Liver (tissue), 9 donors: ENCODE data around the gene SATB1. TPM values are rescaled to one million over a fixed set of nuclear protein-coding genes. Genes with fewer than 3 reads are reported as not detected.

Source experiments
- DNase-seq: peaks from one replicate; pipeline ENCODE4 v3.0.0-alpha.2; 2017; ENCODE audit warnings: low spot score
- H3K27ac ChIP-seq, 2 donors: one replicate each; pipeline ENCODE4 v1.7.0; 2013; ENCODE audit warnings: inconsistent platforms in 2 of 2, low read length in 2 of 2, control low read depth in 1 of 2, low read depth in 1 of 2, mild to moderate bottlenecking in 1 of 2
- H3K27me3 ChIP-seq, 4 donors: one replicate each; pipeline versions ENCODE4 v1.6.1 to v1.7.0; 2013; ENCODE audit warnings: low read length in 3 of 4, inconsistent platforms in 1 of 4, mild to moderate bottlenecking in 1 of 4, moderate library complexity in 1 of 4; ENCODE audit not compliant: control insufficient read depth in 4 of 4, insufficient read depth in 4 of 4
- H3K36me3 ChIP-seq, 4 donors: one replicate each; pipeline versions ENCODE4 v1.6.1 to v1.7.0; 2013; ENCODE audit warnings: low read length in 3 of 4, mild to moderate bottlenecking in 3 of 4, low read depth in 1 of 4, moderate library complexity in 1 of 4; ENCODE audit not compliant: control insufficient read depth in 4 of 4, insufficient read depth in 3 of 4
- H3K4me1 ChIP-seq, 4 donors: one replicate each; pipeline versions ENCODE4 v1.6.1 to v1.7.0; 2013; ENCODE audit warnings: low read length in 3 of 4, mild to moderate bottlenecking in 3 of 4, moderate library complexity in 1 of 4; ENCODE audit not compliant: control insufficient read depth in 4 of 4, insufficient read depth in 4 of 4
- H3K4me3 ChIP-seq, 3 donors: one replicate each; pipeline versions ENCODE4 v1.6.1 to v1.7.0; 2013; ENCODE audit warnings: low read length in 3 of 3, control low read depth in 1 of 3, low read depth in 1 of 3, mild to moderate bottlenecking in 1 of 3
- H3K9ac ChIP-seq, 2 donors: one replicate each; pipeline ENCODE4 v1.7.0; 2013; ENCODE audit warnings: low read length in 2 of 2, mild to moderate bottlenecking in 2 of 2, moderate library complexity in 2 of 2, control low read depth in 1 of 2, low read depth in 1 of 2
- H3K9me3 ChIP-seq, 4 donors: one replicate each; pipeline versions ENCODE4 v1.6.1 to v1.7.0; 2013; ENCODE audit warnings: low read length in 3 of 4; ENCODE audit not compliant: control insufficient read depth in 4 of 4
- CTCF ChIP-seq: fragments of 150-350 bp; IDR thresholded peaks from 2 replicates; pipeline ENCODE4 v1.5.1; 2017; ENCODE audit warnings: improper control_type of control experiment, low read depth, low read length; ENCODE audit not compliant: missing input control
- EGR1 ChIP-seq, 2 donors: IDR thresholded peaks; 2 replicates each; pipeline ENCODE4 v1.6.1; 2016 to 2018; ENCODE audit warnings: antibody characterized with exemption in 2 of 2, low read depth in 2 of 2
- FOXA1 ChIP-seq: IDR thresholded peaks from 2 replicates; pipeline ENCODE4 v1.6.1; 2016; ENCODE audit warnings: antibody characterized with exemption
- FOXA2 ChIP-seq: IDR thresholded peaks from 2 replicates; pipeline ENCODE4 v1.6.1; 2016; ENCODE audit warnings: antibody characterized with exemption
- HNF4A ChIP-seq, 2 donors: conservative IDR thresholded peaks; 2 replicates each; pipeline ENCODE4 v1.6.1; 2016; ENCODE audit warnings: antibody characterized with exemption in 2 of 2, mild to moderate bottlenecking in 2 of 2
- JUND ChIP-seq, 2 donors: IDR thresholded peaks; 2 replicates each; pipeline ENCODE4 v1.6.1; 2016; ENCODE audit warnings: antibody characterized with exemption in 2 of 2
- NR2F2 ChIP-seq: IDR thresholded peaks from 2 replicates; pipeline ENCODE4 v1.6.1; 2016; ENCODE audit warnings: antibody characterized with exemption
- RAD21 ChIP-seq, 2 donors: IDR thresholded peaks; 2 replicates each; pipeline ENCODE4 v1.6.1; 2016; ENCODE audit warnings: antibody characterized with exemption in 2 of 2, mild to moderate bottlenecking in 2 of 2
- RXRA ChIP-seq, 2 donors: IDR thresholded peaks; 2 replicates each; pipeline ENCODE4 v1.6.1; 2017 to 2018; ENCODE audit warnings: antibody characterized with exemption in 2 of 2, mild to moderate bottlenecking in 1 of 2
- SP1 ChIP-seq: IDR thresholded peaks from 2 replicates; pipeline ENCODE4 v1.6.1; 2018; ENCODE audit warnings: antibody characterized with exemption, mild to moderate bottlenecking
- TAF1 ChIP-seq: conservative IDR thresholded peaks from 2 replicates; pipeline ENCODE4 v1.6.1; 2016; ENCODE audit warnings: antibody characterized with exemption, mild to moderate bottlenecking
- YY1 ChIP-seq: IDR thresholded peaks from 2 replicates; pipeline ENCODE4 v1.6.1; 2016; ENCODE audit warnings: antibody characterized with exemption, mild to moderate bottlenecking
- whole genome bisulfite sequencing: extraction: QIAGEN DNeasy Blood & Tissue Kit; methylation state at CpG from one replicate; pipeline ENCODE4 v1.1.7; 2013; 5-methylcytosine and 5-hydroxymethylcytosine counted together
- polyA plus RNA-seq, 2 donors: library from polyadenylated mRNA; stranded (reverse) in 1 of 2; unstranded in 1 of 2; fragments of 200-250 nt in 1 of 2; fragments of >200 nt in 1 of 2; fragmentation: Nextera tagmentation in 1 of 2; extraction: Ambion mirVana in 1 of 2; gene quantifications; one replicate each; pipeline versions ENCODE4 v1.2.1 to v1.2.3, GENCODE V29; 2013 to 2015
- total RNA-seq, 2 donors: library from RNA; depleted of rRNA; stranded (reverse); fragments of >200 nt; gene quantifications; one replicate each; pipeline ENCODE4 v1.2.3, GENCODE V29; 2014
- TF ChIP-seq, protein P1 (sequence below): IDR thresholded peaks from 2 replicates; pipeline ENCODE4 v1.6.1; 2016; ENCODE audit warnings: antibody characterized with exemption
- TF ChIP-seq, protein P2 (sequence below): IDR thresholded peaks from 2 replicates; pipeline ENCODE4 v1.6.1; 2016; ENCODE audit warnings: antibody characterized with exemption
- TF ChIP-seq, protein P3 (sequence below): IDR thresholded peaks from 2 replicates; pipeline ENCODE4 v1.6.1; 2016; ENCODE audit warnings: antibody characterized with exemption
- donor health status: healthy.
- donor health status: healthy.
- donor health status: healthy.
- donor health status: healthy.
- donor health status: healthy.

SATB1 gene
- total and polyA plus RNA-seq, 4 donors = 4.3 to 23.7 (median 10.5) TPM

DNA sequence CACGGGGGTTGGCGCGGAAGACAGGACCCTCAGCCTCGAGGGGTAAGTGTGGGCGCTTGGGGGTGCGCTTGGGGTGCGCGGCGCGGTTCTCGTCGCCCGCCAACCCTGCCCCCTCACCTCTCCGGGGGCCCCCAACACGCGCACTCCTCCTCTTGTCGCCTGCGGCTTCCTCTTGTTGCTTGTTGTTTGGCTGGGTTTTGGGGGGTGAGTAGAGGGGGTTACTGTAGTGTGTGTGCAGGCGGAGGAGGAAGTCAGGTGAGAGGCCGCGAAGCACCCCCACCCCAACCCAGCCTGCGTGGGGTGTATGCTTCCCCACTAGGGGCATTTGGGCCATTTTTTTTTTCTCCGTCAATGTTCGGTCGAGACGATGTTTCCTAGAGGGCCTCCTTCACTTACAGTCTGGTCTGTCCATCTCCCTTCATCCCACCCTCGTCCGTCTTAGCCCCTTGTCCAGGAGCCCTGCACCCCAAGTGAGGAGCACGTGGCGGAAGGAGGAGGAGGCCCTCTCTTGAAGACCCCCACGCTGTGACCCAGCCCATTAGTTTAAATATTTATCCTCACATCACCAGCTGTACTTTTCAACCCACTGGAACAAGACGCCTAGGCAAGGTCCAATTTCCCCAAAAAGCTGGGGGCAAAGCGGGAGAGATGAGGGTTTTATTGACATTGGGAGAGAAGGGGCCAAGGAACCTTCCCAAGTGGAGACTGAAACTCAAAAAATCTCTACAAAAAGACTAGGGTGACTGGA lies 20.4 kb upstream of the SATB1 start:
- no peak for TF ChIP-seq HNF4A (conservative IDR thresholded peaks at IDR 0.05)
- no peak for TF ChIP-seq TAF1
- TF ChIP-seq, protein P1, sequence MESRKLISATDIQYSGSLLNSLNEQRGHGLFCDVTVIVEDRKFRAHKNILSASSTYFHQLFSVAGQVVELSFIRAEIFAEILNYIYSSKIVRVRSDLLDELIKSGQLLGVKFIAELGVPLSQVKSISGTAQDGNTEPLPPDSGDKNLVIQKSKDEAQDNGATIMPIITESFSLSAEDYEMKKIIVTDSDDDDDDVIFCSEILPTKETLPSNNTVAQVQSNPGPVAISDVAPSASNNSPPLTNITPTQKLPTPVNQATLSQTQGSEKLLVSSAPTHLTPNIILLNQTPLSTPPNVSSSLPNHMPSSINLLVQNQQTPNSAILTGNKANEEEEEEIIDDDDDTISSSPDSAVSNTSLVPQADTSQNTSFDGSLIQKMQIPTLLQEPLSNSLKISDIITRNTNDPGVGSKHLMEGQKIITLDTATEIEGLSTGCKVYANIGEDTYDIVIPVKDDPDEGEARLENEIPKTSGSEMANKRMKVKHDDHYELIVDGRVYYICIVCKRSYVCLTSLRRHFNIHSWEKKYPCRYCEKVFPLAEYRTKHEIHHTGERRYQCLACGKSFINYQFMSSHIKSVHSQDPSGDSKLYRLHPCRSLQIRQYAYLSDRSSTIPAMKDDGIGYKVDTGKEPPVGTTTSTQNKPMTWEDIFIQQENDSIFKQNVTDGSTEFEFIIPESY = no peak
- no peak for TF ChIP-seq YY1
- TF ChIP-seq JUND (IDR thresholded peaks at IDR 0.05) = no peak
- TF ChIP-seq FOXA2 = no peak
- no peak for TF ChIP-seq SP1
- no peak for TF ChIP-seq CTCF
- TF ChIP-seq FOXA1 = no peak
- TF ChIP-seq NR2F2 = no peak
- TF ChIP-seq EGR1 (IDR thresholded peaks at IDR 0.05; ENCODE audit: low read depth in 2 of 2) = no peak
- TF ChIP-seq, protein P2, sequence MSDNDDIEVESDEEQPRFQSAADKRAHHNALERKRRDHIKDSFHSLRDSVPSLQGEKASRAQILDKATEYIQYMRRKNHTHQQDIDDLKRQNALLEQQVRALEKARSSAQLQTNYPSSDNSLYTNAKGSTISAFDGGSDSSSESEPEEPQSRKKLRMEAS = no peak
- no peak for TF ChIP-seq RXRA (IDR thresholded peaks at IDR 0.05)
- no peak for TF ChIP-seq RAD21 (IDR thresholded peaks at IDR 0.05)
- TF ChIP-seq, protein P3, sequence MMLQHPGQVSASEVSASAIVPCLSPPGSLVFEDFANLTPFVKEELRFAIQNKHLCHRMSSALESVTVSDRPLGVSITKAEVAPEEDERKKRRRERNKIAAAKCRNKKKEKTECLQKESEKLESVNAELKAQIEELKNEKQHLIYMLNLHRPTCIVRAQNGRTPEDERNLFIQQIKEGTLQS = no peak
- Histone ChIP-seq H3K27me3 (no peaks in the 10 kb centered on the region), H3K9me3 (peaks cover 0 to 3% (median 0%) of the 10 kb centered on the region in 4 donors), H3K36me3 (no peaks in the 10 kb centered on the region), H3K27ac (no peak overlapping the region), H3K4me1 (peaks cover 4 to 24% (median 20%) of the 10 kb centered on the region in 4 donors), H3K9ac (no peak overlapping the region), H3K4me3 (peak overlapping the region in 2 of 3 donors; percentile 53 to 90)
- 5% methylated on average over 33 of the region's 33 CpGs for WGBS
- DNase-seq = no peak

- Histone ChIP-seq H3K9me3 (peaks cover 0 to 3% (median 0%) of the 10 kb centered on the region in 4 donors), H3K4me1 (peaks cover 4 to 24% (median 20%) of the 10 kb centered on the region in 4 donors), H3K27ac (no peak overlapping the region), H3K27me3 (no peaks in the 10 kb centered on the region), H3K9ac (peak overlapping the region in 1 of 2 donors; percentile 20), H3K4me3 (peak overlapping the region; percentile 54 to 90 (median 77)), H3K36me3 (no peaks in the 10 kb centered on the region)
- peak; percentile 69 for DNase-seq
- TF ChIP-seq, protein P2 = no peak
- peak; percentile 54 for TF ChIP-seq CTCF
- peak in 1 of 2 donors; percentile 24 for TF ChIP-seq RAD21 (IDR thresholded peaks at IDR 0.05)
- under 1% methylated on average over 112 of the region's 113 CpGs for WGBS
Measured at GRCh38 chr3:18444595-18445400, 19.7 kb upstream of the SATB1 start.
